Psoas muscle (tissue), 8 donors: Measurements from ENCODE around the gene MACO1. TPM values are rescaled to one million over a fixed set of nuclear protein-coding genes. Genes with fewer than 3 reads are reported as not detected.

Experiments used
- ATAC-seq, 4 donors: fragments of 200-7000 bp; cut with Tn5 transposase; one replicate each; pipeline ENCODE4 v1.9.1; 2020; ENCODE audit warnings: moderate library complexity in 3 of 4, mild to moderate bottlenecking in 2 of 4
- DNase-seq, 2 donors: peaks; one replicate each; pipeline ENCODE4 v3.0.0-alpha.2; 2020
- H3K27ac ChIP-seq: fragments of 200-600 bp; one replicate; pipeline ENCODE4 v1.8.0; 2022
- H3K27me3 ChIP-seq, 3 donors: fragments of 200-600 bp in 1 of 3; one replicate each; pipeline versions ENCODE4 v1.6.1 to v1.8.0; 2013 to 2022; ENCODE audit warnings: low read length in 2 of 3, mild to moderate bottlenecking in 2 of 3, moderate library complexity in 1 of 3; ENCODE audit not compliant: insufficient read depth in 3 of 3
- H3K36me3 ChIP-seq, 2 donors: fragments of 200-600 bp in 1 of 2; one replicate each; pipeline versions ENCODE4 v1.6.1 to v1.8.0; 2013 to 2022; ENCODE audit warnings: low read depth in 1 of 2, mild to moderate bottlenecking in 1 of 2, moderate library complexity in 1 of 2; ENCODE audit not compliant: insufficient read depth in 1 of 2
- H3K4me1 ChIP-seq: fragments of 200-600 bp; one replicate; pipeline ENCODE4 v1.8.0; 2022
- H3K4me3 ChIP-seq: fragments of 200-600 bp; one replicate; pipeline ENCODE4 v1.8.0; 2022; ENCODE audit warnings: mild to moderate bottlenecking
- H3K9me3 ChIP-seq: fragments of 200-600 bp; one replicate; pipeline ENCODE4 v1.8.0; 2022
- WGBS, 3 donors: extraction: QIAGEN DNeasy Blood & Tissue Kit; methylation state at CpG; one replicate each; pipeline versions ENCODE4 v1.1.6 to v1.1.7; 2013; 5-methylcytosine and 5-hydroxymethylcytosine counted together
- intact Hi-C, 2 donors: fragments of 100-400 bp; cut with DNase I; formaldehyde crosslinking; loops; one replicate each; pipeline versions ENCODE4 v1.11.0 to v1.14.2; 2022
- polyA plus RNA-seq, 3 donors: library from polyadenylated mRNA; stranded (reverse); fragments of 200-250 nt; gene quantifications; one replicate each; pipeline ENCODE4 v1.2.3, GENCODE V29; 2013
- total RNA-seq, 4 donors: library from RNA; stranded (reverse); fragmentation: NEBNext Ultra II Directional in 2 of 4; extraction: Animal tissue kit (Norgen Biotek cat#: 25700) in 2 of 4; gene quantifications; one replicate each; pipeline versions ENCODE4 v1.2.1 to v1.2.4, GENCODE V29; 2021 to 2023
- TF ChIP-seq, protein P1 (sequence below): fragments of 200-600 bp; IDR thresholded peaks from one replicate; pipeline ENCODE4 v1.8.0; 2022; ENCODE audit warnings: antibody characterized with exemption
- donor health status: healthy with polysubstance abuse.
- donor health status: DM: no; HTN: no; CAD: no; lungs with moderate emphysema.
- donor health status: Bipolar disorder and iron deficiency.
- donor health status: healthy.
- donor health status: DM: yes; HTN: yes; CAD: no.
- donor health status: DM: no; HTN: no; CAD: no.
- donor health status: DM: no; HTN: no; CAD: no.
- donor health status: DM: yes; HTN: yes; CAD: no.

MACO1 gene
- total and polyA plus RNA-seq, 7 donors = 8.8 to 49.7 (median 31.1) TPM

GRCh38 chr1:25513666-25514065, 83.0 kb downstream of the MACO1 start:
- Histone ChIP-seq H3K36me3 (no peaks in the 10 kb centered on the region), H3K27ac (no peak overlapping the region), H3K9me3 (no peaks in the 10 kb centered on the region), H3K27me3 (no peaks in the 10 kb centered on the region), H3K4me1 (no peaks in the 10 kb centered on the region), H3K4me3 (no peak overlapping the region)
- intact Hi-C loops = no loop called here
- no peak for DNase-seq
- TF ChIP-seq, protein P1, sequence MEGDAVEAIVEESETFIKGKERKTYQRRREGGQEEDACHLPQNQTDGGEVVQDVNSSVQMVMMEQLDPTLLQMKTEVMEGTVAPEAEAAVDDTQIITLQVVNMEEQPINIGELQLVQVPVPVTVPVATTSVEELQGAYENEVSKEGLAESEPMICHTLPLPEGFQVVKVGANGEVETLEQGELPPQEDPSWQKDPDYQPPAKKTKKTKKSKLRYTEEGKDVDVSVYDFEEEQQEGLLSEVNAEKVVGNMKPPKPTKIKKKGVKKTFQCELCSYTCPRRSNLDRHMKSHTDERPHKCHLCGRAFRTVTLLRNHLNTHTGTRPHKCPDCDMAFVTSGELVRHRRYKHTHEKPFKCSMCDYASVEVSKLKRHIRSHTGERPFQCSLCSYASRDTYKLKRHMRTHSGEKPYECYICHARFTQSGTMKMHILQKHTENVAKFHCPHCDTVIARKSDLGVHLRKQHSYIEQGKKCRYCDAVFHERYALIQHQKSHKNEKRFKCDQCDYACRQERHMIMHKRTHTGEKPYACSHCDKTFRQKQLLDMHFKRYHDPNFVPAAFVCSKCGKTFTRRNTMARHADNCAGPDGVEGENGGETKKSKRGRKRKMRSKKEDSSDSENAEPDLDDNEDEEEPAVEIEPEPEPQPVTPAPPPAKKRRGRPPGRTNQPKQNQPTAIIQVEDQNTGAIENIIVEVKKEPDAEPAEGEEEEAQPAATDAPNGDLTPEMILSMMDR = no peak
- no peak for ATAC-seq
- WGBS, 3 donors = 71 to 83% (median 82%) methylated on average over 4 of the region's 4 CpGs

GRCh38 chr1:25515033-25515432, 84.3 kb downstream of the MACO1 start:
- H3K9me3 ChIP-seq = no peaks in the 10 kb centered on the region
- intact Hi-C loops = loop anchor here in 1 of 2 donors (5.0 kb wide), 1 partner anchor 228 kb away; no protein-coding TSS in a partner anchor
- DNase-seq = no peak
- 72 to 77% (median 76%) methylated on average over 6 of the region's 6 CpGs for WGBS, 3 donors
- H3K27me3 ChIP-seq = no peaks in the 10 kb centered on the region
- H3K4me1 ChIP-seq = no peaks in the 10 kb centered on the region
- no peaks in the 10 kb centered on the region for H3K36me3 ChIP-seq
- no peak for ATAC-seq
- TF ChIP-seq, protein P1 = no peak
- no peak overlapping the region for H3K27ac ChIP-seq
- no peak overlapping the region for H3K4me3 ChIP-seq

DNA sequence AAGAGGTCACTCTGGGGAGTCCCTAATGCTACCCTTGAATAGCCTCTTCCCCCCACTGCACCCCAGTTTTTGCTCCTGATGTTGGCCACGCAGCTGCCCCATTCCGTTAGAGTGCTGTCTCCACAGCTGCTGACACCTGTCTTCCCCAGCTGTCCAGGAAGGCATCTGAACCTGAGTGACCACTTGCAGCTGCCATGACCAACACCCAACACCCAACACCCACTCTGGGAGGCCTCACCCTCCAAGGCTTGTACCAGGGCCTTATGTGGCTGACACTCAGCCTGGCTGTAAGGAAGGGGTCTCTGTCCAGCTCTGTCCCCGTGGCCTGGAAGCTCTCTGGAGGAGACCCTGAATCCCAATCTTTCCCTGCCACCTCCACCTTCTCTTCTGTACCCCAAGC, 86.0 kb downstream of the MACO1 start:
- WGBS, 3 donors = 46 to 70% (median 69%) methylated on average over 3 of the region's 3 CpGs
- H3K9me3 ChIP-seq = no peaks in the 10 kb centered on the region
- H3K27ac ChIP-seq = no peak overlapping the region
- DNase-seq (no peak), ATAC-seq (no peak)
- H3K27me3 ChIP-seq = no peaks in the 10 kb centered on the region
- no peaks in the 10 kb centered on the region for H3K36me3 ChIP-seq
- H3K4me3 ChIP-seq = no peak overlapping the region
- no peaks in the 10 kb centered on the region for H3K4me1 ChIP-seq
- TF ChIP-seq, protein P1 = no peak
- intact Hi-C loops = loop anchor here in 1 of 2 donors (5.0 kb wide), 1 partner anchor 229 kb away; no protein-coding TSS in a partner anchor

DNA sequence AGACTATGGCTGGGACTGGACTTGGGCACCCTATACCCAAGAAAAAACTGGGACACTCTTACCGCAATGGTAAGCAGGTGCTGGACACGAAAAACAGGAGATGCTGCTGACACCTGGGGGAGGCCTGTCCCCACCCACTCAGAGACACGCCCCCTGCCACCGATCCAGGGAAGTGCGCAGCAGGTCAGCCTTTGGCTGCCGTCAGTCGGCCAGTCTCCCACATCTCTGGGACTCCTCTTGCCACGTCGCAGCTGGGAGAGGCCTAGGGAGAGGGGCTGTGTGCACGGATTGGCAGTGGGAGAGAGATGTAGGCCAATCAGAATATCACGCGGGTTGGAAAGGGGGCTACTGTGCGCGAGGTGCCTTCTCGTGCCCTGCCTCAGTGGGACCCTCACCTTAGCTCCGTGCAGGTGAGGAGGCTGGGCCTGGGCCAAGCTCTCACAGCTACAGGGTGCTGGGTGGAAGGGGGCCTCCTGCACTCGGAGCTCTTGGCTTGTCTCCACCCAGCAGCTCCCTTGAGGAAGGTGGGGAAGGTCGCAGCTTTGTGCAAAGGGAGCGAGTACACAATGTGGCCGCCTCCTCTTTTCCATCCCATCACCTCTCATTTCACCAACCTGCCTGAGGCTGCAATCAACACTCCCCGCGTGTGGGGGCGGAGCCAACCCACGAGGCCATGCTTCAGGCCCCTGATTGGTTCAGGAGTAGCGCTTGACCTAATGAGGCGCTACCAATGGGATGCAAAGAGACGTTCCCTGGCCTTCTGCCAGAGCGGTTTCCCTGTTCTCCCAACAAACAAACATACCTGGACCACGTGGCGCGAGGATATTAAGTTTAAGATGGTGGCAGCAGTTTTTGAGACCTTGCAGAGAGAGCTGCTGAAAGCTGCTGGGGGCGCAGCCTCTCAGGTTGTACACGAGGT, 87.0 kb downstream of the MACO1 start:
- Histone ChIP-seq H3K27ac (no peak overlapping the region), H3K4me1 (no peaks in the 10 kb centered on the region), H3K36me3 (no peaks in the 10 kb centered on the region), H3K27me3 (no peaks in the 10 kb centered on the region), H3K4me3 (no peak overlapping the region), H3K9me3 (no peaks in the 10 kb centered on the region)
- intact Hi-C loops = loop anchor here in 1 of 2 donors (5.0 kb wide), 1 partner anchor 230 kb away; no protein-coding TSS in a partner anchor
- DNase-seq (no peak), ATAC-seq (no peak)
- 69 to 85% (median 76%) methylated on average over 31 to 33 of the region's 33 CpGs for WGBS, 3 donors
- TF ChIP-seq, protein P1 = no peak
